Osteocyte (in vitro differentiated cells): ENCODE results near the gene DDX24. TPM values are rescaled to one million over a fixed set of nuclear protein-coding genes. Genes with fewer than 3 reads are reported as not detected.

ENCODE experiments used
- DNase-seq: peaks from one replicate; pipeline ENCODE4 v3.0.0; 2021; ENCODE audit warnings: mixed read lengths; ENCODE audit not compliant: unreplicated experiment; ENCODE audit errors: extremely low spot score
- H3K27ac Mint-ChIP-seq: one replicate; pipeline ENCODE4 v1.8.0; 2021; ENCODE audit warnings: mild to moderate bottlenecking, mixed read lengths; ENCODE audit not compliant: unreplicated experiment
- H3K27me3 Mint-ChIP-seq: one replicate; pipeline ENCODE4 v1.8.0; 2021; ENCODE audit warnings: mixed read lengths; ENCODE audit not compliant: unreplicated experiment
- H3K36me3 Mint-ChIP-seq: one replicate; pipeline ENCODE4 v1.8.0; 2021; ENCODE audit warnings: mixed read lengths; ENCODE audit not compliant: unreplicated experiment
- H3K4me1 Mint-ChIP-seq: one replicate; pipeline ENCODE4 v1.8.0; 2021; ENCODE audit warnings: mixed read lengths; ENCODE audit not compliant: unreplicated experiment
- H3K4me3 Mint-ChIP-seq: one replicate; pipeline ENCODE4 v1.8.0; 2021; ENCODE audit warnings: mild to moderate bottlenecking, moderate library complexity, mixed read lengths; ENCODE audit not compliant: unreplicated experiment
- H3K9me3 Mint-ChIP-seq: one replicate; pipeline ENCODE4 v1.8.0; 2021; ENCODE audit warnings: mixed read lengths; ENCODE audit not compliant: unreplicated experiment
- total RNA-seq: library from RNA; stranded (reverse); gene quantifications from 2 replicates; pipeline ENCODE4 v1.2.1, GENCODE V29; 2021
- TF ChIP-seq, protein P1 (sequence below): fragments of 200-600 bp; sonication (generic); IDR thresholded peaks from 2 replicates; pipeline ENCODE4 v1.5.0; 2021; ENCODE audit warnings: antibody characterized with exemption, mild to moderate bottlenecking, moderate library complexity

DDX24 gene
- total RNA-seq, 1 donor from 2014 or later: 167 TPM

DNA sequence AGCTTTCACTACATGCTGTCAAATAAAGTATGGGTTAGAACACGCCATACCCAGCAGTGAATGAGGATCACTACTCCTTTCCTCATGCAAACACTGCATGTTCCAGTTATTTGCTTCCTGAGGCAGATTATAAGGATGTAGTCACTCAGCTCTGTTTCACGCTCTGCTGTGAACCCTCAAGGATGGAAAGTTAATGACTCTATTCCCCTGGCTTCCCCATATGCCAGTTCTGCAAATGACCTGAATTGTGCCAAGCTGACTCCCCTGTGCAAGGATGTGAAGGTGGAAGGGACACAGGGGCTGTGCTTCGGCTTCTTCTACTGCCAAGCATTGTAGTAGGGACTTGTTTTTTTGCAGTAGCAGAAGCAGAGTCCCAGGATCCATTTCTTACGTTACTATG lies 6.9 kb upstream of the DDX24 start:
- peaks cover 5% of the 10 kb centered on the region for H3K36me3 Mint-ChIP-seq
- H3K27me3 Mint-ChIP-seq: no peaks in the 10 kb centered on the region
- no peaks in the 10 kb centered on the region for H3K4me1 Mint-ChIP-seq
- H3K27ac Mint-ChIP-seq: no peak overlapping the region
- DNase-seq: no peak
- no peaks in the 10 kb centered on the region for H3K9me3 Mint-ChIP-seq
- no peak overlapping the region for H3K4me3 Mint-ChIP-seq
- TF ChIP-seq, protein P1, sequence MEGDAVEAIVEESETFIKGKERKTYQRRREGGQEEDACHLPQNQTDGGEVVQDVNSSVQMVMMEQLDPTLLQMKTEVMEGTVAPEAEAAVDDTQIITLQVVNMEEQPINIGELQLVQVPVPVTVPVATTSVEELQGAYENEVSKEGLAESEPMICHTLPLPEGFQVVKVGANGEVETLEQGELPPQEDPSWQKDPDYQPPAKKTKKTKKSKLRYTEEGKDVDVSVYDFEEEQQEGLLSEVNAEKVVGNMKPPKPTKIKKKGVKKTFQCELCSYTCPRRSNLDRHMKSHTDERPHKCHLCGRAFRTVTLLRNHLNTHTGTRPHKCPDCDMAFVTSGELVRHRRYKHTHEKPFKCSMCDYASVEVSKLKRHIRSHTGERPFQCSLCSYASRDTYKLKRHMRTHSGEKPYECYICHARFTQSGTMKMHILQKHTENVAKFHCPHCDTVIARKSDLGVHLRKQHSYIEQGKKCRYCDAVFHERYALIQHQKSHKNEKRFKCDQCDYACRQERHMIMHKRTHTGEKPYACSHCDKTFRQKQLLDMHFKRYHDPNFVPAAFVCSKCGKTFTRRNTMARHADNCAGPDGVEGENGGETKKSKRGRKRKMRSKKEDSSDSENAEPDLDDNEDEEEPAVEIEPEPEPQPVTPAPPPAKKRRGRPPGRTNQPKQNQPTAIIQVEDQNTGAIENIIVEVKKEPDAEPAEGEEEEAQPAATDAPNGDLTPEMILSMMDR: no peak

DNA sequence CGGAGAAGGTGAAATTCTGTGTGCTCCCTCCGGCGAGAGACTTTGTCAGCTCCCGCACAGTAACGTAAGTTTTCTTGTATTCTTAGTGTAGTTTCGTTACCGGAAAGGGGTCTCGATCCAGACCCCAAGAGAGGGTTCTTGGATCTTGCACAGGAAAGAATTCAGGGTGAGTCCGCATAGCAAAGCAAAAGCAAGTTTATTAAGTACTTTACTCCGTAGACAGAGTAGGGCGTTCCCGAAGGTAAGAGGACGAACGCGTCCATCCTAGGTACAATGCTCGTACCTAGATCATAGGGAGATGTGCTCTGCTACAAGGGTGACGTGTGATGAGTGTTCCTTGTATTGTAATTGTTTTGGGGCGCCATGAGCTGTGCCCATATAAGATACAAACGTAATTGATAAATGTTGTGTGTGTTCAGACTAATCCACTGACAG lies 401 bp upstream of the DDX24 start:
- DNase-seq: no peak
- Mint-ChIP-seq H3K27me3 (no peaks in the 10 kb centered on the region), H3K4me1 (peaks cover 40% of the 10 kb centered on the region), H3K27ac (peak overlapping the region; percentile 99), H3K4me3 (peak overlapping the region; percentile 100), H3K36me3 (peaks cover 21% of the 10 kb centered on the region), H3K9me3 (no peaks in the 10 kb centered on the region)
- TF ChIP-seq, protein P1: no peak

DNA sequence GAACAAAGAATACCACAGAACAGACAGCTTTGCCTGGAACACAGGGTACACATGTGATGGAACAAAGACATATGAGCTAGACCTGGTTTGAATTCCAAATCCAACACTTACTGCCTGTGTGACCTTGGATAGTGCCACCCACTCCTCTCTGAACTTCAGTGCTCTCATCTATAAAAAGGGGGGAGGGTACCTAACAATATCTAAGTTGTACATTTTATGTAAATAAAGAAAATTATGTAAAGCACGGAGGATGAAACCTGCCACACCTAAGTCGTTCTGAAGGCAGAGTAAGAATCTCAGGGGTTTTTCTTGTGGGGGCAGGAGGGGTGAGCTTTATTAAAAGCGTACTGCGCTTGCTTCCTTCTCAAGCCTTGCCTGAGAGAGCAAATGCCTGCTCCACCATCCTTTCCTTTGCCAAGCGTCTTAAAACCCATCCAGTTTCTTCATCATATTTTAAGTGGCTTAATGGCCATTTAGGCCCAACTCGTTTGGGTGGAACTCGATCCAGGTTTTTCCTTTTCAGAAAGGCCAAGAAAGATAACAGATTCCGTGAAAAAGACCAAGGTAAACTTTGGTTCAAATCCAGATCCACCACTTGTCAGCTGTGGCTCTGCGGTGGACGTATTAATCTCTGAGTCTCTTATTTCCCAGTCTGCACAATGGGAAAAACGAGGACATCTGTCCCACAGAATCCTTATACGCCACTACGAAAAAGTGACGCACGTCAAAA lies 946 bp downstream of the DDX24 start:
- H3K27ac Mint-ChIP-seq: peak overlapping the region; percentile 99
- TF ChIP-seq, protein P1: no peak
- peaks cover 48% of the 10 kb centered on the region for H3K4me1 Mint-ChIP-seq
- H3K4me3 Mint-ChIP-seq: peak overlapping the region; percentile 100
- peaks cover 7% of the 10 kb centered on the region for H3K9me3 Mint-ChIP-seq
- DNase-seq: no peak
- H3K36me3 Mint-ChIP-seq: peaks cover 32% of the 10 kb centered on the region
- H3K27me3 Mint-ChIP-seq: no peaks in the 10 kb centered on the region

DNA sequence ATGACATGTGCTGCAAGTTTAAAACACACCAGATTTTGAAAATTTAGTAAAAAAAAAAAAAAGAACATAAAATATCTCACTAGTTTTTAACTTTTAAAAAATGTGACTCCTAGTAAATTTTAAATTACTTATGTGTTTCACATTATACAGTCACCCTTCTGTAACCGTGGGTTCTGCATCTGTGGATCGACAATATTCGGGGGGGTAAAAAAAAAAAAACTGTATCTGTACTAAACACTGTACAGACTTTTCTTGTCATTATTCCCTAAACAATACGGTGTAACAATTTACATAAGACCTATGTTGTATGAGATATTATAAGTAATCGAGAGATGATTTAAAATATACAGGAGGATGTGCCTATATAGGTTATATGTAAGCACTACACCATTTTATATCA lies 3.2 kb downstream of the DDX24 start:
- H3K27ac Mint-ChIP-seq: no peak overlapping the region
- peaks cover 43% of the 10 kb centered on the region for H3K36me3 Mint-ChIP-seq
- TF ChIP-seq, protein P1: no peak
- no peak for DNase-seq
- H3K4me1 Mint-ChIP-seq: peaks cover 49% of the 10 kb centered on the region
- peaks cover 18% of the 10 kb centered on the region for H3K9me3 Mint-ChIP-seq
- H3K4me3 Mint-ChIP-seq: no peak overlapping the region
- H3K27me3 Mint-ChIP-seq: no peaks in the 10 kb centered on the region

DNA sequence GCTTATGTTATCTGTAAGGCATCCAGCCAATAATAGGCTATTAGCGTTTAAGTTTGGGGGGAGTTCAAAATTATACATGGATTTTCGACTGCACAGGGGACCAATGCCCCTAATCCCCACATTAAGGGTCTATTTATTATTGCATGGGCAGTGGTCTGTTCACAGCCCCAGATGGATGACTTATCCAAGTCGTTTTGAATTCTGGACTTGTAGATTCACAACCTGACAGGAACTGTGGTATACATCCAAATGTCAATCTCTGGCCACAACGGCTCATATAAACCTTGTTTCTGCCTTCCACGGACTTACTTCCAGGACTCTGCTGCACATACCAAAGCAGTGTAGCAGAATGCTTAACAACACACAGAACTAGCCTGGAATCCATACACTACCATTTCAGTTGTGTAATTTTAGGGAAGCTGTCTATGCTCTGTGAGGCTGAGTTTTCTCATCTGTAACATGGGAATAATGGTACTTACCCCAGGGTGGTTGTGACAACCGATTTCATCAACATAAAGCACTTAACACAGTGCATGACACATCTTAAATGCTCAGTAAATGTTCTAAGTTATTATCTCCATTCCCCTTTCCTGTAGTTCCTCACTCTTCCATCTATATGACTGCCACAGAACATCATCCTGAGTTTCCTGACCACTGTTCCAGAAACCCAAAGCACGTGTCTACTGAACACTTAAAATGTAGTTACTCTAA lies 3.7 kb downstream of the DDX24 start:
- Mint-ChIP-seq H3K4me3 (no peak overlapping the region), H3K36me3 (peaks cover 43% of the 10 kb centered on the region), H3K4me1 (peaks cover 49% of the 10 kb centered on the region), H3K9me3 (peaks cover 19% of the 10 kb centered on the region), H3K27ac (no peak overlapping the region), H3K27me3 (no peaks in the 10 kb centered on the region)
- DNase-seq: no peak
- TF ChIP-seq, protein P1: no peak
